ENCODE measurements around the gene RAD51B.

RAD51B gene

DNA sequence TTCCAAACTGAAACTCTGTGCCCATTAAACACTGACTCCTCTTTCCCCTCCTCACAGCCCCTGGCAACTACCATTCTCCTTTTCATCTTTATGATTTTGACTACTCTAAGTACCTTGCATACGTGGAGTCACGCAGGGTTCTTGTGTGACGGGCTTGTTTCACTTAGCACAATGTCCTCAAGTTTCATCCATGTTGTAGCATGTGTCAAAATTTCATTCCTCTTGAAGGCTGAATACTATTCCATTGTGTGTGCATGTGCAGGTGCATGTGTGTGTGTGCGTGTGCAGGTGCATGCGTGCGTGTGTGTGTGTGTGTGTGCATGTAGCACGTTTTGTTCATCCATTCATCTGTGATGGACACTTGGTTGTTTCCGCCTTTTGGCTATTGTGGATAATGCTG, 867.1 kb downstream of the RAD51B start:
- DNase-seq: no peak
- H3K27me3 ChIP-seq: no peaks in the 10 kb centered on the region

GRCh38 chr14:68687746-68688145, 868.2 kb downstream of the RAD51B start:
- no peaks in the 10 kb centered on the region for H3K4me1 ChIP-seq
- no peak for TF ChIP-seq CTCF (IDR thresholded peaks at IDR 0.05; ENCODE audit: low read depth, low read length)
- H3K4me3 ChIP-seq (ENCODE audit: low read depth, low read length): no peak overlapping the region
- no peak for DNase-seq
- H3K36me3 ChIP-seq: no peaks in the 10 kb centered on the region
- H3K9me3 ChIP-seq: no peaks in the 10 kb centered on the region
- no peaks in the 10 kb centered on the region for H3K27me3 ChIP-seq

More for the DNA sequence above, 867.1 kb downstream of the RAD51B start:
- no peaks in the 10 kb centered on the region for H3K4me1 ChIP-seq
- H3K4me3 ChIP-seq (ENCODE audit: low read depth, low read length): no peak overlapping the region
- H3K36me3 ChIP-seq: no peaks in the 10 kb centered on the region
- H3K9me3 ChIP-seq: no peaks in the 10 kb centered on the region
- no peak for TF ChIP-seq CTCF (IDR thresholded peaks at IDR 0.05; ENCODE audit: low read depth, low read length)

DNA sequence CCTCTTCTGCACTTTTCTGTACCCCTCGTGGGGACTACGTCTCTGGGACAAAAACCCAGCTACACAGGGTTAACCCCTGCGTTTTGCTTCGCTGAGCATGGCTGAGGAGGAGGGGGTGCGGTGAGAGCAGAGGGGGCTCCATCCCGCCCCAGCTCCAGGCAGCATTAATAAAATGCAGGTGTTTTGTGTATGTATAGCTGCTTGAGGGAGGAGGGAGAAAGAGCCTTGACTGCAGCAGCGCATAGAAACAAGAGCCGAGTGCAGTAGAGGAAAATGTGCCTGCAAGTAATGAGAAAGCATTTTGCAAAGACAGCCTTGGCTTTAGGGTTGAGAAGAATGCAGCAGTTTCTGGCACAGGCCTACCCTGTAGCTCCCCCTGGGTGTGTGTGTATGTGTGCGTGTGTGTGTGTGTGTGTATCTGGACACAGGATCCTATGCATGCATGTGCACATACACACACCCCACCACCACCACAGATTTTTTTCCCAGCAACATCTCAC, 869.3 kb downstream of the RAD51B start:
- no peak overlapping the region for H3K4me3 ChIP-seq (ENCODE audit: low read depth, low read length)
- TF ChIP-seq CTCF (IDR thresholded peaks at IDR 0.05; ENCODE audit: low read depth, low read length): 0 out of 2 replicates have a peak, but pooled peaks have one; percentile 2
- no peaks in the 10 kb centered on the region for H3K4me1 ChIP-seq
- peak; percentile 27 for DNase-seq
- H3K9me3 ChIP-seq: no peaks in the 10 kb centered on the region
- H3K27me3 ChIP-seq: no peaks in the 10 kb centered on the region
- no peaks in the 10 kb centered on the region for H3K36me3 ChIP-seq

DNA sequence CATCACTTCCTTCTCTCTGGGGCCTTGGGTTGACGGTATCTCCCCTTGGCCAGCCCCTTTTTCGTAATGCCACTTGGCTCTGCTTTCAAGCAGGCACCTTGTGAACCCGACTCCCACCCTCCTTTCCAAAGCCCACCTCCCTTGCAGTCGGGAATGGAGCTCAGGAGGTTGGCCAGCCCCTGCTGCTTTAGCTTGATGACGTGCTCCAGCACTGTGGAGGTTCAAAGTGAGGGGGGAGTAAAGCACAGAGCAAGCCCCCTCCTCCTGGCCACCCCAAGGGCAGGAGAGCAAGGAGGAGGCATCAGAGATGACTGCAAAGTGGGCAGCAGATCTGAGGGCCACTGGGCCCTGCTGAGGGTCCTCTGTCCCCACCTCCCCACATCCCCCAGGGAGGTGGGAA, 869.9 kb downstream of the RAD51B start:
- H3K36me3 ChIP-seq: no peaks in the 10 kb centered on the region
- no peak overlapping the region for H3K4me3 ChIP-seq (ENCODE audit: low read depth, low read length)
- no peak for TF ChIP-seq CTCF (IDR thresholded peaks at IDR 0.05; ENCODE audit: low read depth, low read length)
- DNase-seq: no peak
- H3K9me3 ChIP-seq: no peaks in the 10 kb centered on the region
- no peaks in the 10 kb centered on the region for H3K27me3 ChIP-seq
- H3K4me1 ChIP-seq: no peaks in the 10 kb centered on the region

- Histone ChIP-seq H3K4me1 (no peaks in the 10 kb centered on the region), H3K4me3 (ENCODE audit: low read depth, low read length) (no peak overlapping the region), H3K9me3 (no peaks in the 10 kb centered on the region), H3K36me3 (no peaks in the 10 kb centered on the region), H3K27me3 (no peaks in the 10 kb centered on the region)
- no peak for DNase-seq
- TF ChIP-seq CTCF (IDR thresholded peaks at IDR 0.05; ENCODE audit: low read depth, low read length): no peak
These were observed 870.7 kb downstream of the RAD51B start for GRCh38 chr14:68690089-68690958.

Data from BE2C (cell line).